ENCODE results near the gene TLCD3A. TPM values are rescaled to one million over a fixed set of nuclear protein-coding genes. Genes with fewer than 3 reads are reported as not detected.

Gene TLCD3A
- total and polyA plus RNA-seq, 9 of the 15 experiments (the other 6 are each of a cell fraction or from before 2014, with no cell fraction given) = 1.3 to 13.5 (median 7.3) TPM

DNA sequence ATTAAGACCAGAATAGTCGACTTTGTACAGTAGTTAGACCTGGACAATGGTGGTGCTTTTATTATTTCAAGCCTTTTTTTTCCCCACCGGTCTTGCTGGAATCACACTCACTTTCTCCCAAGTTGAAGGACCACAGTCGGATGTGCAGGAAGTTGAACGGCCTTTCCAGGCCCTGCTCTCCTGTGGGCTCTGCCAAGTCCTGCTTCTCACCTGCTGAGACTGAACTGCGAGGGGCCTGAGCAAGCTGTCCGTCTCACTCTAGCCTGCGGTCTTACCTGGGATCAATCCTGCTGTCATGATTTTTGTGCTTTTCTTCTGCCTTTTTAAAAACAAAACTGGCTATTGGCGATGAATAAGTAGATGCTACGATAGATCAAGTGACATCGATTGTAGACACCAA is 1.3 kb downstream of the TLCD3A start:
- Histone ChIP-seq H3K4me1 (replicated peaks in 1 of 2; ENCODE audit: control insufficient read depth in 2 of 2, insufficient read depth in 2 of 2, low read length in 2 of 2) (peaks cover 7 to 17% of the 10 kb centered on the region in 2 experiments; a peak in 4 of 5 replicates), H3K9me1 (ENCODE audit: control insufficient read depth, insufficient read depth, low read length) (no peaks in the 10 kb centered on the region), H3K27ac (ENCODE audit: extremely low read depth, low read depth, low read length) (no peak overlapping the region), H3K27me3 (ENCODE audit: control insufficient read depth in 2 of 2, insufficient read depth in 2 of 2, low read length in 2 of 2) (no peaks in the 10 kb centered on the region), H3K9ac (ENCODE audit: insufficient read depth in 1 of 2, low read depth in 2 of 2, low read length in 2 of 2) (peak overlapping the region in 1 of 2 experiments; percentile 64; a peak in 2 of 4 replicates), H3K79me2 (ENCODE audit: control insufficient read depth, insufficient read depth, low read length) (peaks cover 12% of the 10 kb centered on the region; the same call in 2 of the 3 replicates), H3K36me3 (ENCODE audit: control insufficient read depth, insufficient read depth, low read length) (peaks cover 30% of the 10 kb centered on the region; the same call in 2 of the 3 replicates), H3K4me3 (peak overlapping the region; percentile 58; the same call in 1 of the 2 replicates), H3K9me3 (replicated peaks; ENCODE audit: control insufficient read depth, insufficient read depth, low read depth, low read length) (no peaks in the 10 kb centered on the region), H4K20me1 (replicated peaks; ENCODE audit: control insufficient read depth, insufficient read depth, low read length) (no peaks in the 10 kb centered on the region), H3K4me2 (ENCODE audit: insufficient read depth, low read length) (peak overlapping the region; percentile 85), H2AFZ (ENCODE audit: low read depth, low read length) (no peak overlapping the region)
- no TSS peak for BruUV-seq (replicated peaks)
- FAIRE-seq (no peak), ATAC-seq (no peak), DNase-seq (ENCODE audit: extremely low read depth in 1 of 4, low spot score in 3 of 4) (no peak)
- TF ChIP-seq BRCA1 (IDR thresholded peaks at IDR 0.05) (no peak), BRCA1 (CRISPR knock-in tag; IDR thresholded peaks at IDR 0.05) (no peak), ETV1 (tag; conservative IDR thresholded peaks at IDR 0.05; ENCODE audit: low read depth) (no peak), ZBTB8A (IDR thresholded peaks at IDR 0.05; ENCODE audit: partially characterized antibody) (no peak), RFX1 (IDR thresholded peaks at IDR 0.05) (no peak), ZNF24 (IDR thresholded peaks at IDR 0.05) (no peak), POLR3A (IDR thresholded peaks at IDR 0.05; ENCODE audit: borderline replicate concordance, extremely low read depth, insufficient read depth, insufficient read length) (no peak)
- TF ChIP-seq, protein P1, sequence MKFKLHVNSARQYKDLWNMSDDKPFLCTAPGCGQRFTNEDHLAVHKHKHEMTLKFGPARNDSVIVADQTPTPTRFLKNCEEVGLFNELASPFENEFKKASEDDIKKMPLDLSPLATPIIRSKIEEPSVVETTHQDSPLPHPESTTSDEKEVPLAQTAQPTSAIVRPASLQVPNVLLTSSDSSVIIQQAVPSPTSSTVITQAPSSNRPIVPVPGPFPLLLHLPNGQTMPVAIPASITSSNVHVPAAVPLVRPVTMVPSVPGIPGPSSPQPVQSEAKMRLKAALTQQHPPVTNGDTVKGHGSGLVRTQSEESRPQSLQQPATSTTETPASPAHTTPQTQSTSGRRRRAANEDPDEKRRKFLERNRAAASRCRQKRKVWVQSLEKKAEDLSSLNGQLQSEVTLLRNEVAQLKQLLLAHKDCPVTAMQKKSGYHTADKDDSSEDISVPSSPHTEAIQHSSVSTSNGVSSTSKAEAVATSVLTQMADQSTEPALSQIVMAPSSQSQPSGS (CRISPR knock-in tag; IDR thresholded peaks at IDR 0.05) = no peak
- TF ChIP-seq, protein P2, sequence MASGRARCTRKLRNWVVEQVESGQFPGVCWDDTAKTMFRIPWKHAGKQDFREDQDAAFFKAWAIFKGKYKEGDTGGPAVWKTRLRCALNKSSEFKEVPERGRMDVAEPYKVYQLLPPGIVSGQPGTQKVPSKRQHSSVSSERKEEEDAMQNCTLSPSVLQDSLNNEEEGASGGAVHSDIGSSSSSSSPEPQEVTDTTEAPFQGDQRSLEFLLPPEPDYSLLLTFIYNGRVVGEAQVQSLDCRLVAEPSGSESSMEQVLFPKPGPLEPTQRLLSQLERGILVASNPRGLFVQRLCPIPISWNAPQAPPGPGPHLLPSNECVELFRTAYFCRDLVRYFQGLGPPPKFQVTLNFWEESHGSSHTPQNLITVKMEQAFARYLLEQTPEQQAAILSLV (tag; IDR thresholded peaks at IDR 0.05) = no peak
- in situ Hi-C loops (cut with MboI) (no loop called here), intact Hi-C loops (cut with micrococcal nuclease) (no loop called here)
- CTCF ChIA-PET (ENCODE audit: low intra/inter-chr PET ratio) = no interaction called here
- WGBS (ENCODE audit: insufficient coverage, low coverage, missing lambda C conversion rate) = 62% methylated on average over 9 of the region's 10 CpGs
- POLR2A ChIA-PET = interaction anchor here (1.0 kb wide), 1 partner anchor 15 kb away, joined by 3 read pairs; no protein-coding TSS in a partner anchor

Data from K562 (cell line).